AG04449 (cell line): ENCODE data around the gene ALLC.

Experiments used
- CTCF ChIA-PET: fragments of 350-600 bp; formaldehyde crosslinking; extraction: SDS; loops from one replicate; lab custom pipeline; 2021; ENCODE audit warnings: antibody characterized with exemption; lab: Yijun Ruan, JAX
- POLR2A ChIA-PET: fragments of 400-600, 350-600 bp; formaldehyde crosslinking; extraction: SDS; loops from one replicate; lab custom pipeline; 2020; ENCODE audit warnings: antibody characterized with exemption, inconsistent platforms; lab: Yijun Ruan, JAX
- DNase-seq: peaks from one replicate; pipeline ENCODE4 v3.0.0-alpha.2; 2010; ENCODE audit warnings: low read depth, low spot score
- H3K4me3 ChIP-seq: 2 replicates; pipeline ENCODE4 v1.5.1; 2011; ENCODE audit warnings: low read depth, mild to moderate bottlenecking, control low read depth, low read length
- TF ChIP-seq, protein P1 (sequence below): IDR thresholded peaks from one replicate; pipeline ENCODE4 v1.5.1; 2011; ENCODE audit warnings: mild to moderate bottlenecking, moderate library complexity, low read length, control low read depth, inconsistent platforms; ENCODE audit not compliant: insufficient read depth; ENCODE audit errors: missing control alignments

The ALLC gene

DNA sequence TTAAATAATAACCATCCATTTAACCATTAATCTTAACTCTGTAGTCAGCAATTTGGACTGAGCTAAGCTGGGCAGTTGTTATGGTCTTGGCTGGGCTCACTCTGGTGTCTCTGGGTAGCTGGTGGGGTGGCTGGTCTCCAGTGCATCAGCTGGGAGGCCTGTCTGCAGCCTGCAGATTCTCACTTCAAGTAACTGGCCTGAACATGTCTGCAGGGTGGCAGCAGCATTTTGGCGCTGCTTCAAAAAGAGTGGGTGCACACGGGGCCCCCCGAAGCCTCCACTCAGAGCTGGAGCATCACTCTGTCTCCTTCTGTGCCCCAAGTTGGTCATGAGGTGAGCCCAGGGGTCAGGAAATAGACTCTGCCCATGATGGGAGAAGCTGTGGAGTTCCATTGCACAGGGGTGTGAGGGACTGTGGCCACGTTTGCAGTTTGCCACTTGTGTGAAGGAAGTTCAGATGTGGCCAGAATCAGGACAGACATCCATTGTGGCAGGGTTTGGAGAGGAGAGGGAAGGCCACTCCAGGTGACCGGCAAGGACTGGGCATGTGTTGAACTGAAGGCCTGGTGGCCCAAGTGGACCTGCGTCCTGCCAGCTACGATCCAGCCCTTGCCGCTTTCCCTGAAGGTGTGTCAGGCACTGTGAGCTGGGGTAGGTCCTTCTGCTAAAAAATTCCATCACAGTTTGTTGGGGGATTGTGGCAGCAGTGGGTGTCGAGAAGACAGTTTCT lies 4.9 kb upstream of the ALLC start:
- DNase-seq: no peak
- TF ChIP-seq, protein P1, sequence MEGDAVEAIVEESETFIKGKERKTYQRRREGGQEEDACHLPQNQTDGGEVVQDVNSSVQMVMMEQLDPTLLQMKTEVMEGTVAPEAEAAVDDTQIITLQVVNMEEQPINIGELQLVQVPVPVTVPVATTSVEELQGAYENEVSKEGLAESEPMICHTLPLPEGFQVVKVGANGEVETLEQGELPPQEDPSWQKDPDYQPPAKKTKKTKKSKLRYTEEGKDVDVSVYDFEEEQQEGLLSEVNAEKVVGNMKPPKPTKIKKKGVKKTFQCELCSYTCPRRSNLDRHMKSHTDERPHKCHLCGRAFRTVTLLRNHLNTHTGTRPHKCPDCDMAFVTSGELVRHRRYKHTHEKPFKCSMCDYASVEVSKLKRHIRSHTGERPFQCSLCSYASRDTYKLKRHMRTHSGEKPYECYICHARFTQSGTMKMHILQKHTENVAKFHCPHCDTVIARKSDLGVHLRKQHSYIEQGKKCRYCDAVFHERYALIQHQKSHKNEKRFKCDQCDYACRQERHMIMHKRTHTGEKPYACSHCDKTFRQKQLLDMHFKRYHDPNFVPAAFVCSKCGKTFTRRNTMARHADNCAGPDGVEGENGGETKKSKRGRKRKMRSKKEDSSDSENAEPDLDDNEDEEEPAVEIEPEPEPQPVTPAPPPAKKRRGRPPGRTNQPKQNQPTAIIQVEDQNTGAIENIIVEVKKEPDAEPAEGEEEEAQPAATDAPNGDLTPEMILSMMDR: no peak
- no peak overlapping the region for H3K4me3 ChIP-seq
- ChIA-PET CTCF (interaction anchor here (0.5 to 5.4 kb wide), 10 partner anchors 8 to 1764 kb away, joined by 3 to 96 read pairs (median 4); no protein-coding TSS in a partner anchor), POLR2A (no interaction called here)

- POLR2A ChIA-PET: no interaction called here
- TF ChIP-seq, protein P1: no peak
- DNase-seq: no peak
- CTCF ChIA-PET: interaction anchor here (5.4 kb wide), 1 partner anchor 231 kb away, joined by 96 read pairs; no protein-coding TSS in a partner anchor
- H3K4me3 ChIP-seq: no peak overlapping the region
These were observed 4.0 kb upstream of the ALLC start for GRCh38 chr2:3654011-3654410.

GRCh38 chr2:3654531-3655225 lies 3.3 kb upstream of the ALLC start:
- no peak overlapping the region for H3K4me3 ChIP-seq
- POLR2A ChIA-PET: no interaction called here
- TF ChIP-seq, protein P1: no peak
- CTCF ChIA-PET: interaction anchor here (3.4 to 5.4 kb wide), 2 partner anchors 231 to 232 kb away, joined by 22 to 96 read pairs; no protein-coding TSS in a partner anchor
- DNase-seq: no peak

- no peak overlapping the region for H3K4me3 ChIP-seq
- TF ChIP-seq, protein P1: no peak
- CTCF ChIA-PET: interaction anchor here (1.4 to 3.4 kb wide), 2 partner anchors 232 to 1770 kb away, joined by 5 to 22 read pairs; no protein-coding TSS in a partner anchor
- DNase-seq: no peak
- POLR2A ChIA-PET: no interaction called here
These were observed 1.9 kb upstream of the ALLC start for GRCh38 chr2:3655871-3656761.

DNA sequence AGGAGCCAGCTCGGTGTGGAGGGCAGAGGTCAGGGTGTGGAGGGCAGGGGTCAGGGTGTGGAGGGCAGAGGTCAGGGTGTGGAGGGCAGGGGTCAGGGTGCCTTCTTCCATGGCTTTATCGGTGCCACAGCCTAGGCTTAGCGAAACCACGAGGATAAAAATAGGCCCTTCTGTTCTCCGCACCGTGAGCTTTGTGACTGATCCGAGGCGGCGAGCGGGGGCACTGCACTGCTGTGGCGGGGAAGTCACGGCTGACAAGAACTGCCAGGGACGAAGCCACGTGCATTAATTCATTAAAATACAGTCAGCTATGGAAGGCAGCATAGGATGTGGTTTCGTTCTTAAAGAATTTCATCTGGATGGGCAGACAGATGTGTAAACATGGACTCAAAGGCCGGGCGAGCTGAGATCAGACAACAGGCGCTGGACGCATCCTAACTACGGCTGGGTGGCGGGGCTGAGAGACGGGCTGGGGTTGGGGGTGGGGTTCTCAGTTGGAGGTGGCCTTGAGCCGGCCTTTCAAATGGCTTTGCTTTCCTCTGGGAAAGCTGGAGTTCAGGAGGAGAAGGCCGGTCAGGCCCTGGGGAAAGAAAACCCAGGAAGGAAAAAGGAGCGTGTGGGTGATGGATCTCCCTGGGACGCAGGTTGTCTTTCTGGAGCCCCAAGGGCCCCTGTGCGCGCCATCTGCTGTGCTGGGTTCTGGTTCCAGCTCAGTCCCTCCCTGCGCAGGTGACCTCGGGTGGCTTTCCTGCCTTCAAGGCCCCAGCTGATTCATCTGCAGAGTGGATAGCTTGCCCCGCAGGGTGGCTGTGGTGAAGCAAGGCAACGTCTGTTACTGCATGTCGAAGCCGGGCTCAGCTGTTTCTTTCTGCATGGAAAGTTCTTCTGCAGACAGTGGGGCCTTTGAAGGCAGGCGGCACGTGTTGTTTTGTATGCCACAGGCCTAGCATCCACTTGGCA lies 958 bp upstream of the ALLC start:
- CTCF ChIA-PET: interaction anchor here (1.4 to 3.4 kb wide), 2 partner anchors 233 to 1771 kb away, joined by 5 to 22 read pairs; no protein-coding TSS in a partner anchor
- H3K4me3 ChIP-seq: no peak overlapping the region
- TF ChIP-seq, protein P1: no peak
- DNase-seq: no peak
- POLR2A ChIA-PET: no interaction called here
